IMR-90 (cell line): ENCODE results near the gene USP36. TPM values are rescaled to one million over a fixed set of nuclear protein-coding genes. Genes with fewer than 3 reads are reported as not detected.

Source experiments
- ATAC-seq: fragments of 200-7000 bp; cut with Tn5 transposase; 2 replicates; pipeline ENCODE4 v1.9.1; 2020; ENCODE audit warnings: low read depth, mild to moderate bottlenecking, moderate library complexity
- BruUV-seq: library from RNA; stranded (reverse); fragments of 400-500 nt; replicated peaks from 2 replicates; lab custom pipeline; 2021; lab: Mats Ljungman, UMichigan
- CTCF ChIA-PET: fragments of 300-600 bp; formaldehyde crosslinking; extraction: SDS; loops from one replicate; lab custom pipeline; 2021; ENCODE audit warnings: antibody characterized with exemption; lab: Yijun Ruan, JAX
- POLR2A ChIA-PET: fragments of 300-600 bp; sonication (Branson Sonifier 250); formaldehyde crosslinking; loops from one replicate; lab custom pipeline; 2022; ENCODE audit warnings: antibody characterized with exemption; ENCODE audit not compliant: unreplicated experiment; lab: Charles Lee
- DNase-seq: peaks from one replicate; pipeline ENCODE4 v3.0.0; 2013
- H2AFZ ChIP-seq: replicated peaks from 2 replicates; pipeline ENCODE3; 2013; ENCODE audit warnings: low read length, mild to moderate bottlenecking; ENCODE audit not compliant: poor library complexity
- H2AK5ac ChIP-seq: 2 replicates; pipeline ENCODE4 v1.6.1; 2013; ENCODE audit warnings: low read depth, low read length, inconsistent platforms
- H2AK9ac ChIP-seq: replicated peaks from 2 replicates; pipeline ENCODE3; 2013; ENCODE audit warnings: mild to moderate bottlenecking, low read depth, low read length, moderate library complexity; ENCODE audit not compliant: poor library complexity
- H2BK120ac ChIP-seq: 2 replicates; pipeline ENCODE4 v1.6.1; 2013; ENCODE audit warnings: low read depth, low read length, inconsistent platforms
- H2BK15ac ChIP-seq: 3 replicates; pipeline ENCODE4 v1.6.1; 2013; ENCODE audit warnings: low read depth, low read length, inconsistent platforms
- H2BK20ac ChIP-seq: 2 replicates; pipeline ENCODE4 v1.6.1; 2013; ENCODE audit warnings: low read depth, mild to moderate bottlenecking, inconsistent platforms, low read length, moderate library complexity
- H2BK5ac ChIP-seq: 2 replicates; pipeline ENCODE4 v1.6.1; 2013; ENCODE audit warnings: mild to moderate bottlenecking, low read depth, low read length, inconsistent platforms; ENCODE audit not compliant: poor library complexity, severe bottlenecking
- H3K14ac ChIP-seq: replicated peaks from 2 replicates; pipeline ENCODE4 v1.6.1; 2013; ENCODE audit warnings: low read depth, low read length, inconsistent platforms
- H3K18ac ChIP-seq: 2 replicates; pipeline ENCODE4 v1.6.1; 2013; ENCODE audit warnings: low read depth, low read length, control low read depth
- H3K23ac ChIP-seq: 2 replicates; pipeline ENCODE4 v1.6.1; 2013; ENCODE audit warnings: low read depth, low read length, inconsistent platforms
- H3K27ac ChIP-seq: 2 replicates; pipeline ENCODE4 v1.5.1; 2013; ENCODE audit warnings: mild to moderate bottlenecking, control low read depth, low read length; ENCODE audit not compliant: insufficient read depth
- H3K27me3 ChIP-seq: 2 replicates; pipeline ENCODE4 v1.6.1; 2013; ENCODE audit warnings: low read length; ENCODE audit not compliant: control insufficient read depth, insufficient read depth
- H3K36me3 ChIP-seq: 2 replicates; pipeline ENCODE4 v1.6.1; 2013; ENCODE audit warnings: low read length, mixed read lengths; ENCODE audit not compliant: control insufficient read depth, insufficient read depth
- H3K4ac ChIP-seq: 2 replicates; pipeline ENCODE4 v1.6.1; 2013; ENCODE audit warnings: low read depth, low read length, inconsistent platforms
- H3K4me1 ChIP-seq: 2 replicates; pipeline ENCODE4 v1.6.1; 2013; ENCODE audit warnings: low read length, mixed read lengths; ENCODE audit not compliant: control insufficient read depth, insufficient read depth
- H3K4me2 ChIP-seq: 2 replicates; pipeline ENCODE4 v1.6.1; 2013; ENCODE audit warnings: low read depth, mild to moderate bottlenecking, control low read depth, low read length, moderate library complexity
- H3K4me3 ChIP-seq: 2 replicates; pipeline ENCODE4 v1.5.1; 2013; ENCODE audit warnings: low read depth, mild to moderate bottlenecking, control low read depth, low read length, moderate library complexity; ENCODE audit not compliant: insufficient read depth
- H3K56ac ChIP-seq: 2 replicates; pipeline ENCODE4 v1.6.1; 2013; ENCODE audit warnings: low read length, inconsistent platforms; ENCODE audit not compliant: insufficient read depth; ENCODE audit errors: extremely low read depth
- H3K79me1 ChIP-seq, 2 experiments: 2 replicates each; pipeline ENCODE4 v1.6.1; 2013; ENCODE audit warnings: low read length in 2 of 2, inconsistent platforms in 1 of 2, low read depth in 1 of 2
- H3K9ac ChIP-seq: 2 replicates; pipeline ENCODE4 v1.6.1; 2013; ENCODE audit warnings: low read depth, low read length, control low read depth
- H3K9me1 ChIP-seq: 2 replicates; pipeline ENCODE4 v1.6.1; 2013; ENCODE audit warnings: low read length, inconsistent platforms; ENCODE audit not compliant: insufficient read depth
- H3K9me3 ChIP-seq: 2 replicates; pipeline ENCODE4 v1.6.1; 2013; ENCODE audit warnings: low read length; ENCODE audit not compliant: control insufficient read depth, insufficient read depth
- H4K20me1 ChIP-seq: 2 replicates; pipeline ENCODE4 v1.6.1; 2013; ENCODE audit warnings: low read length, inconsistent platforms; ENCODE audit not compliant: insufficient read depth
- H4K5ac ChIP-seq: 2 replicates; pipeline ENCODE4 v1.6.1; 2013; ENCODE audit warnings: mild to moderate bottlenecking, low read depth, low read length, control low read depth
- H4K8ac ChIP-seq, 2 experiments: 2 replicates each; pipeline ENCODE4 v1.6.1; 2013; ENCODE audit warnings: low read depth in 2 of 2, low read length in 2 of 2, control low read depth in 1 of 2, inconsistent platforms in 1 of 2
- H4K91ac ChIP-seq: 2 replicates; pipeline ENCODE4 v1.6.1; 2013; ENCODE audit warnings: low read depth, low read length, inconsistent platforms; ENCODE audit not compliant: insufficient read depth
- BHLHE40 ChIP-seq: fragments of 150-350 bp; IDR thresholded peaks from 2 replicates; pipeline ENCODE4 v1.6.1; 2016; ENCODE audit warnings: mild to moderate bottlenecking, low read depth, low read length
- CEBPB ChIP-seq: IDR thresholded peaks from 2 replicates; pipeline ENCODE4 v1.6.1; 2012; ENCODE audit warnings: low read depth, low read length, improper control_type of control experiment
- CHD1 ChIP-seq: IDR thresholded peaks from 2 replicates; pipeline ENCODE4 v1.6.1; 2012; ENCODE audit warnings: low read depth, low read length, improper control_type of control experiment
- CTCF ChIP-seq: conservative IDR thresholded peaks from 2 replicates; pipeline ENCODE4 v1.5.1; 2012; ENCODE audit warnings: mild to moderate bottlenecking, low read depth, low read length, improper control_type of control experiment
- ELK1 ChIP-seq: fragments of 150-350 bp; IDR thresholded peaks from 2 replicates; pipeline ENCODE4 v1.6.1; 2016; ENCODE audit warnings: low read depth, mild to moderate bottlenecking, low read length, moderate library complexity, borderline replicate concordance
- FOS ChIP-seq: fragments of 150-350 bp; IDR thresholded peaks from 2 replicates; pipeline ENCODE4 v1.6.1; 2016; ENCODE audit warnings: low read depth, low read length
- MAZ ChIP-seq: IDR thresholded peaks from 2 replicates; pipeline ENCODE4 v1.6.1; 2012; ENCODE audit warnings: low read depth, mild to moderate bottlenecking, low read length, improper control_type of control experiment, moderate library complexity, borderline replicate concordance
- NFE2L2 ChIP-seq: fragments of 150-350 bp; IDR thresholded peaks from 2 replicates; pipeline ENCODE4 v1.6.1; 2016; ENCODE audit warnings: low read depth, mild to moderate bottlenecking, low read length
- POLR2A ChIP-seq: IDR thresholded peaks from 2 replicates; pipeline ENCODE4 v1.6.1; 2012; ENCODE audit warnings: mild to moderate bottlenecking, low read depth, low read length
- RAD21 ChIP-seq: IDR thresholded peaks from 2 replicates; pipeline ENCODE4 v1.6.1; 2012; ENCODE audit warnings: low read length, improper control_type of control experiment
- RFX5 ChIP-seq: IDR thresholded peaks from 2 replicates; pipeline ENCODE4 v1.8.0; 2012; ENCODE audit warnings: low read depth, mild to moderate bottlenecking, low read length, moderate library complexity
- SMC3 ChIP-seq: fragments of 150-350 bp; IDR thresholded peaks from 2 replicates; pipeline ENCODE4 v1.6.1; 2016; ENCODE audit warnings: low read depth, mild to moderate bottlenecking, antibody characterized with exemption, low read length, moderate library complexity
- WGBS, 2 experiments: methylation state at CpG; one replicate each; pipeline versions ENCODE4 v1.1.5 to v1.1.7; 2013; ENCODE audit warnings: missing lambda C conversion rate in 2 of 2; ENCODE audit not compliant: insufficient read length in 1 of 2; ENCODE audit errors: extremely low coverage in 2 of 2; 5-methylcytosine and 5-hydroxymethylcytosine counted together
- dilution Hi-C: fragments of 300-500 bp; cut with HindIII; formaldehyde crosslinking; loops from one replicate; pipeline ENCODE4 v1.14.3; 2018; ENCODE audit warnings: low sequenced_read_pairs; ENCODE audit not compliant: unreplicated experiment
- in situ Hi-C: fragments of 300-500 bp; cut with MboI; formaldehyde crosslinking; loops from 3 replicates; pipeline ENCODE4 v1.14.3; 2019; ENCODE audit warnings: low sequenced_read_pairs, inconsistent platforms, mixed read lengths
- intact Hi-C: fragments of 100-400 bp; cut with micrococcal nuclease; formaldehyde crosslinking; loops from 2 replicates; pipeline ENCODE4 v1.10.0; 2022
- polyA plus RNA-seq, 3 experiments: library from polyadenylated mRNA; depleted of rRNA; stranded (reverse); fragments of >200 nt; gene quantifications; 2 replicates each; pipeline ENCODE4 v1.2.3, GENCODE V29; 2012; ENCODE audit warnings: low replicate concordance in 1 of 3
- total RNA-seq: library from RNA; depleted of rRNA; stranded (reverse); fragments of >200 nt; gene quantifications from 2 replicates; pipeline ENCODE4 v1.2.3, GENCODE V29; 2012

Gene USP36
- total and polyA plus RNA-seq, 2 of the 4 experiments (the other 2 are of a cell fraction): 30.6 to 38.3 TPM

- Histone ChIP-seq H3K36me3 (no peaks in the 10 kb centered on the region), H3K4me2 (no peak overlapping the region), H3K27ac (no peak overlapping the region), H2BK15ac (no peak overlapping the region), H3K14ac (no peak overlapping the region), H2AFZ (no peak overlapping the region), H2BK120ac (no peak overlapping the region), H3K23ac (no peak overlapping the region), H3K9me3 (no peaks in the 10 kb centered on the region), H3K4me3 (no peak overlapping the region), H3K4ac (no peak overlapping the region), H4K8ac (no peak overlapping the region), H3K79me1 (peaks cover 0 to 25% of the 10 kb centered on the region in 2 experiments; a peak in 2 of 4 replicates), H3K9ac (no peak overlapping the region), H2AK9ac (no peak overlapping the region), H2BK5ac (no peak overlapping the region), H3K27me3 (no peaks in the 10 kb centered on the region), H2BK20ac (no peak overlapping the region), H3K9me1 (peaks cover 31% of the 10 kb centered on the region), H4K5ac (no peak overlapping the region), H4K91ac (no peak overlapping the region), H4K20me1 (peaks cover 3% of the 10 kb centered on the region; the same call in 1 of the 2 replicates), H2AK5ac (no peak overlapping the region), H3K4me1 (peaks cover 27% of the 10 kb centered on the region), H3K18ac (no peak overlapping the region), H3K56ac (no peak overlapping the region)
- intact Hi-C loops: no loop called here
- CTCF ChIA-PET: interaction anchor here (0.7 kb wide), 1 partner anchor 23 kb away, joined by 4 read pairs; no protein-coding TSS in a partner anchor
- TF ChIP-seq CEBPB (no peak), CHD1 (no peak), CTCF (no peak), SMC3 (no peak), ELK1 (no peak), POLR2A (no peak), BHLHE40 (no peak), MAZ (no peak), FOS (no peak), RFX5 (no peak), NFE2L2 (no peak), RAD21 (no peak)
- in situ Hi-C loops: no loop called here
- ATAC-seq: no peak
- POLR2A ChIA-PET: no interaction called here
- dilution Hi-C loops: no loop called here
- DNase-seq: no peak
- no TSS peak for BruUV-seq
- WGBS, 2 experiments: no CpG with 5 or more reads among the region's 7 CpGs
Measured at GRCh38 chr17:78787444-78787843, 53.2 kb downstream of the USP36 start.
